Kidney (tissue), 14 donors: ENCODE measurements around the gene GLYATL3. TPM values are rescaled to one million over a fixed set of nuclear protein-coding genes. Genes with fewer than 3 reads are reported as not detected.
A peak's percentile ranks its signal among the peaks of the same experiment; 100 is the strongest.

Experiments
- DNase-seq, 5 donors: peaks; one replicate each; pipeline ENCODE4 v3.0.0-alpha.2; 2013 to 2020
- FAIRE-seq: peaks from 2 replicates; lab custom pipeline; 2012; peaks lifted over from hg19 to GRCh38; lab: Jason Lieb, UNC
- H3K27ac ChIP-seq, 2 donors: one replicate each; pipeline ENCODE4 v1.7.0; 2013; ENCODE audit warnings: low read depth in 2 of 2, low read length in 2 of 2, inconsistent platforms in 1 of 2
- H3K27me3 ChIP-seq: one replicate; pipeline ENCODE4 v1.7.1; 2013; ENCODE audit warnings: low read length, inconsistent platforms; ENCODE audit not compliant: control insufficient read depth, insufficient read depth
- H3K36me3 ChIP-seq, 3 donors: one replicate each; pipeline versions ENCODE4 v1.7.0 to v1.7.1; 2013; ENCODE audit warnings: low read length in 3 of 3, control low read depth in 1 of 3, inconsistent platforms in 1 of 3; ENCODE audit not compliant: insufficient read depth in 3 of 3, control insufficient read depth in 2 of 3
- H3K4me1 ChIP-seq, 3 donors: one replicate each; pipeline versions ENCODE4 v1.7.0 to v1.7.1; 2013; ENCODE audit warnings: low read length in 3 of 3, inconsistent platforms in 1 of 3, low read depth in 1 of 3; ENCODE audit not compliant: control insufficient read depth in 2 of 3, insufficient read depth in 2 of 3
- H3K4me3 ChIP-seq, 3 donors: one replicate each; pipeline versions ENCODE4 v1.7.0 to v1.8.1; 2013; ENCODE audit warnings: low read length in 3 of 3, control low read depth in 1 of 3, inconsistent platforms in 1 of 3
- H3K9ac ChIP-seq, 3 donors: one replicate each; pipeline versions ENCODE4 v1.7.0 to v1.7.1; 2013; ENCODE audit warnings: low read length in 3 of 3, control low read depth in 1 of 3, inconsistent platforms in 1 of 3
- H3K9me3 ChIP-seq, 3 donors: one replicate each; pipeline versions ENCODE4 v1.7.0 to v1.7.1; 2013; ENCODE audit warnings: low read length in 3 of 3, control low read depth in 1 of 3, inconsistent platforms in 1 of 3; ENCODE audit not compliant: control insufficient read depth in 2 of 3, insufficient read depth in 1 of 3
- CTCF ChIP-seq: IDR thresholded peaks from 3 replicates; pipeline ENCODE4 v1.5.1; 2012; ENCODE audit warnings: mild to moderate bottlenecking, moderate library complexity, borderline replicate concordance; ENCODE audit not compliant: insufficient read depth; ENCODE audit errors: extremely low read depth
- intact Hi-C: fragments of 100-400 bp; cut with DNase I; formaldehyde crosslinking; loops from one replicate; pipeline ENCODE4 v1.11.1; 2022
- polyA plus RNA-seq: library from polyadenylated mRNA; stranded (reverse); fragments of 350-450 nt; fragmentation: Illumina TruSeq; extraction: RNeasy Lipid Tissue Mini Kit (QIAGEN cat#74804); gene quantifications from one replicate; pipeline ENCODE4 v1.2.3, GENCODE V29; 2014; ENCODE audit warnings: low read depth, low replicate concordance; ENCODE audit not compliant: insufficient read depth
- total RNA-seq: library from RNA; stranded (reverse); fragmentation: NEBNext Ultra II Directional; extraction: Animal tissue kit (Norgen Biotek cat#: 25700); gene quantifications from one replicate; pipeline ENCODE4 v1.2.1, GENCODE V29; 2021
- donor health status: control.
- donor health status: control.
- donor health status: control.
- donor health status: control.
- donor health status: control.
- donor health status: DM: yes; HTN: yes; CAD: no.
- donor health status: Normal renal cell carcinoma (clear cell type).

GLYATL3 gene
- total and polyA plus RNA-seq, 2 donors from 2014 or later = not detected

DNA sequence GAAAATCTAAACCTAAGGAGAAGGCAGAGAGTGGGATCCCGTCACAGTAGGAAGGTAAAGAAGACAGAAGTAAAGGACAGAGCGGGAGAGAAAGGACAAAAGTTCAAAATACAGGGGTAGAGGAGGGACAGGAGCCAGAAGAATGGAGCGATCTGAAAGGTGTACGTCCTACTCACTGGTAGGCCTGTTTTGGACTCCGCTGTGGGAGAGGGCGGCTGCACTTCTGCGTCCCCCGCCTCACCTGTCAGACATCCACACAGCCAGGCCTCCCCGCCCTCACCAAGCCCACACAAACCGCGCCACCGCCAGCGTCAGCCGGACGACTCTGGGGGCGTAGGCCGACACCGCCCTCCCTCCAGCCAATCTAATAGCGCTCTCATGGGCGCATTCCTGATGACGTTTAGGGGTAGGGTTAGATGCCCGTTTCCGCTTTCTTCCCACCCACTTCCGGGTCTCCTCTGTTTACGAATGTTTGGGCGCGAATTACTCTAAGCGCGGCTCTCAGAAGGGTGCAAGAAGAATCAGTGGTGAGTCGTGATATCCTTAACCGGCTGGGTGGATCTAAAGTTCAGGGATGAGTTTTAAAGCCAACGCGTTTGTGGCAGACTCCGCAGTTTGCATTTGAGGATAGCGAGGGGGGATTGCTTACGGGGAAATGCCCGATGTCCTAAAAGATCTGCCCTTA, 36.7 kb upstream of the GLYATL3 start, which contains the start of the genes CENPQ and MMUT:
TSS of gene CENPQ (plus strand) at position 444 of the 685 bp plus-strand sequence. CDS start 6,807 bp downstream, outside the sequence.
TSS of gene MMUT (minus strand) at position 327 of the 685 bp plus-strand sequence. CDS start 3,787 bp downstream, outside the sequence.
- intact Hi-C loops = no loop called here
- no peaks in the 10 kb centered on the region for H3K27me3 ChIP-seq
- TF ChIP-seq CTCF = no peak
- peaks cover 0 to 2% (median 0%) of the 10 kb centered on the region in 3 donors for H3K4me1 ChIP-seq
- H3K4me3 ChIP-seq = peak within 1 kb of the TSS; percentile 98 to 99 (median 99)
- H3K27ac ChIP-seq = peak within 1 kb of the TSS; percentile 63 to 80
- H3K9ac ChIP-seq = peak within 1 kb of the TSS; percentile 86 to 97 (median 92)
- no peaks in the 10 kb centered on the region for H3K36me3 ChIP-seq
- peak; percentile 95 to 99 (median 97) for DNase-seq
- peak; percentile 64 for FAIRE-seq
- H3K9me3 ChIP-seq = no peaks in the 10 kb centered on the region

GRCh38 chr6:49463612-49463967, 36.1 kb upstream of the GLYATL3 start:
- H3K9ac ChIP-seq = peak overlapping the region; percentile 35 to 97 (median 86)
- H3K36me3 ChIP-seq = no peaks in the 10 kb centered on the region
- H3K27ac ChIP-seq = no peak overlapping the region
- no peak for TF ChIP-seq CTCF
- no peaks in the 10 kb centered on the region for H3K27me3 ChIP-seq
- DNase-seq = peak in 1 of 5 donors; percentile 7
- H3K9me3 ChIP-seq = no peaks in the 10 kb centered on the region
- intact Hi-C loops = no loop called here
- no peak for FAIRE-seq
- H3K4me1 ChIP-seq = peaks cover 0 to 2% (median 0%) of the 10 kb centered on the region in 3 donors
- H3K4me3 ChIP-seq = peak overlapping the region; percentile 98 to 99 (median 99)

- Histone ChIP-seq H3K36me3 (no peaks in the 10 kb centered on the region), H3K4me1 (peaks cover 0 to 2% (median 0%) of the 10 kb centered on the region in 3 donors), H3K9me3 (no peaks in the 10 kb centered on the region), H3K27me3 (no peaks in the 10 kb centered on the region), H3K9ac (no peak overlapping the region), H3K27ac (no peak overlapping the region), H3K4me3 (no peak overlapping the region)
- intact Hi-C loops = no loop called here
- no peak for TF ChIP-seq CTCF
- no peak for DNase-seq
- no peak for FAIRE-seq
These were observed 35.0 kb upstream of the GLYATL3 start for GRCh38 chr6:49464691-49465090.
